GM18870 (cell line): ENCODE measurements around the gene AXDND1.

ENCODE experiments used
- ATAC-seq: cut with Tn5 transposase; IDR thresholded peaks from one replicate; pipeline ENCODE4 v1.9.1; 2021; ENCODE audit warnings: moderate library complexity; ENCODE audit not compliant: unreplicated experiment

Gene AXDND1

GRCh38 chr1:179558078-179558477, 192.3 kb downstream of the AXDND1 start:
- no peak for ATAC-seq

DNA sequence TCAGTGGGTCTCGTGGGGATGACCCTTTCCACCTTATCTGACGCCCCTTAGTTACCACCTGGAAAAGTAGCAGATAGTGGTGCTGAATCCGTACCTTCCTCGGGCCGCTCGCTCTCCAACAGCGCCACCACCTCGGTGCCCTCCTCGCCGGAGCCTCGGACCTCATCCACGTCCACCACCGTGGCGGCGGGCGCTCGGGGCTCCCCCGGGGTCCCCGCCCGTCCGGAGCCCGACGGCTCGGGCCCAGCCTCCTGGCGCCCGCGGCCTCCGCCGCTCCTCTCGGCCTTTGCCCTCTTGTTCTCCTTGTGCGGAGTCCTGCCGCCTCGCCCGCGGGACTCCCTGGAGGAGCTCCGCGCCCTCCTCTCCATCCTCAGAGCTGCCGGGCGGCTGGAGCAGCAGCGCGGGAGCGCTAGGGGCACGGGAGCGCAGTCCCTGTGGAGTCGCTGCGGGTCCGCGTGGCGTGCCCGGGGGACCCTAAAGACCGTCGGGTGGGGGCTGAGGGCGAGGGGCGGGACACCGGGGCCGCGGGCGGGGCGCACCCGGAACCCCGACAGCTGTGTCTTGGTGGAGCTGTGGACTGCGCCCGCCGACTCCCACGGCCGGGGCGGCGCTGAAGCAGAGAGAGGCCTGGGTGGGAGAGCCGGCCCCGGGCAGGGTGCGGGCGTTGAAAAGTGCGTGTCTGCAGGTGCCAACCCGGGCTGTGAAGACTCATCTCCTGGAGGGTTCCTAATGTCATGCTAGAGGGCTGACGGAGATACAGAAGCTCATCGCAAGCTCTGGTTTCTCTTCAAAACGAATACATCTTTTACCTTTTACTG, 209.9 kb downstream of the AXDND1 start, which contains the start of gene NPHS2:
TSS of gene NPHS2 (minus strand) at position 452 of the 818 bp plus-strand sequence. CDS start at position 368, 84 bp downstream.
- no peak for ATAC-seq

- no peak for ATAC-seq
Measured at GRCh38 chr1:179576509-179576908, 210.7 kb downstream of the AXDND1 start.

- no peak for ATAC-seq
Measured at GRCh38 chr1:179583771-179584320, 218.1 kb downstream of the AXDND1 start.

DNA sequence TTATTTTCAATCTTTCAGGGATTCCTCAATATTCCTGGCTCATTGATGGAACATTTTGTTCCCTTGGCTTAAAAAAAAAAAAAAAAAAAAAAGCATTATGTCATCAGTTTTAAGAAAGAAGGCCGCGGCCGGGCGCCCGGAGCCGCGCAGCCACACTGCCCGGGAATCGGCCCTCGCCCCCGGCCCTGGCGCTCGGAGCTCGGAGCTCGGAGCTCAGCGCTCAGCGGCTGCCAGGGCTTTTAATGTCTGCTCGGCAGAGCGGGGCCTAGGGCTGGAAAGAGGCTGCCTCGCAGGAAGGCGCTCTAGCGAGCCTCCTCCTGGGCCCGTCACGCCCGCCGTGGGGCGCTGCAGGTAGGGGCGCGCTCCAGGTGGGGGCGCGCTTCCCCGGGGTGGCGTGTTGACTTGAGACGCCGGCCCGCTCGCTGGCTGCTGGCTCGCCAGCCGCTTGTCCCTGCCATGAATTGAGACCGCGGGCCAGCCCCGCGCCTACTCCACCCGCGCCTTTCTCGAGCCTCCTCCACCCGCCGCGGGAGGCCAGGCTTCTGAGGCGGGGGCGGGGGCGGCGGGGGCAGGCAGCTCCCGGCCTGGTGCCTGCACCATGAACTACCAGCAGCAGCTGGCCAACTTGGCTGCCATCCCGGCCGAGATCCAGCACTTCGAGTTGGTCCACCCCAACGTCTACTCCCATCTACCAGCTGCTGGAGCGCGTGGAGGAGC, 220.5 kb downstream of the AXDND1 start:
- ATAC-seq, result no peak

GRCh38 chr1:179587336-179587735, 221.6 kb downstream of the AXDND1 start:
- ATAC-seq, result no peak

- no peak for ATAC-seq
Measured at GRCh38 chr1:179588425-179589024, 222.8 kb downstream of the AXDND1 start.

- no peak for ATAC-seq
Measured at GRCh38 chr1:179589509-179589908, 223.7 kb downstream of the AXDND1 start.

DNA sequence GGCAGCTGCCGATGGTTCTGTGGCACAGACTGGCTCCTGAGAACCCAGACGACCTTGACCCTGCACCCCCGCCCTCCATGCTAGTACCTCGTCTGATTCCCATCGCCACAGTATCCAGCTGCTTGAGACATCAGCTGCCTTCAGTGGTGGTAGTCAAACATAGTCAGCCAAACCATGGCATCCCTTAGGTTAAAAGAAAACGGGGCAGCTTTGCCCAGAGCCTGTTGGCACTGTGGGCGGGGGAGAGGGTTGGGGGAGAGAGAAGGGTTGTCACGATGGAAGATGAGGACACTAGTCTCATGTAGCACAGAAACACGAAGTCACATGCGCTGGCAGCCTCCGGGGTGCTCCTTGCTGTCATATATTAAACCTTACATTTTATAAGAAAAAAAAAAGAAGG, 224.9 kb downstream of the AXDND1 start:
- ATAC-seq, result no peak

DNA sequence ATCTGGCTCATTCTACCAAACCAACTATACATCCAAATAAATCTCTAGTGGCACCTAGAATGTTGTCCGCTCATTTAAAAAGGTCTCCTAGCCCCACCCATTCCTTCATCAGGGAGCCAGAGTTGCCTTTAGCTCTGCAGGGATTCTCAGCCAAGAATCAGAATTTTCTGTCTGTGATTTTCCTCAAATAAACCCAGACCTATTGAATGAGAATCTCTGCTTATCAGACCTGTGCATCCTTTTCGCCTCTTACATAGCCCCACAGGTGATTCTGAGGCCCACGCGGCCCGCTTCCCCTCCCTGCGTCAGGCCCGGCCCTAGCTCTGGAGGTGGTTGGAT, 225.5 kb downstream of the AXDND1 start:
- no peak for ATAC-seq

DNA sequence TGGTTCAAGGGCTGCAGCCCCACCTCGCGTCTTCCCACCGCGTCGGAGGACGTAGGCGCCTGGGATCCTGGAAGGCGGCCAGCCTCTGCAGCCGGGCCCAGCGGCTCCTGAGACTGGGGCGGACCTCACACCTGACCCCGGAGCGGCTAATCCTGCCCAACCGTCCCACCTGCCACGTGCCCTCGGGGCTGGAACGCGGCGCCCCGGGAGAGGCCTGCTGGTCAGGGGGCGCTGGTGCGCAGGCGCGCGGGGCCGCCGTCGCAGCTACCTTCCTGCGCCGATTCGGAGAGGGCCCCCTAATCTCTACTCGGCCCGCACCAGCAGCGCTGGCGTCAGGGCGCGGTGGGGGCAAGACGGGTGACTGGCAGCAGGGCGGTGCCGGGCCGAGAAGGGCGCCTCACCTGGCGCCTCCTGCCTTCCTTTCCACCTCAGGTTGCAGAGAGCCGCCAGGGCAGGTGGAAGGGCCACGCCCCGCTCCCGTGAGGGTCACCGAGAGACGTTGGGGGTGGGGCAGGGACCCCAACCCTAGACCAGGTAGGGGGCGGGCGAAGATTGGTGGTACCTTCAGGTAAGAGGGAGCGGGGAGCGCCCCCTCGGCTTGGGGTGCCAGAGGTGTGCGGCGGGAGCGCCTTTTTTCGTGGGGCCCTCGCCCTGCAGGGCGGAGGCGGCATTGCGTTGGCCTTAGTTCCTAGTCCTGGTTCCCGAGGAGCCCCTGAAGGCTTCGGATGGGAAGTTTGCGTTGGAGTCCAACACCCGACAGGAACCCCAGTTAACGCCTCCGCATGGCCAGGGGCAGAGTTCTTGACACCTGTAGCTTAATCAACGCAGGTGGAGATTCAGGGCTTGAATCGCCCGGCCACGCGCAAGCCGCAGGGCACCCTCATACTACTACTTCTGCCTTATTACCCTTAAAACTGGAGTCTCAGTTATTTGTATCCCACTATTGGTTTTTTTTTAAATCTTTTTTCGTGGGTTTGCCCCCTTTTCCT, 226.1 kb downstream of the AXDND1 start, which contains the start of gene TDRD5:
TSS of gene TDRD5 (plus strand) at position 241 of the 989 bp plus-strand sequence. CDS start 784 bp downstream, outside the sequence.
- ATAC-seq, result no peak

- no peak for ATAC-seq
Measured at GRCh38 chr1:179598631-179599030, 232.9 kb downstream of the AXDND1 start.

DNA sequence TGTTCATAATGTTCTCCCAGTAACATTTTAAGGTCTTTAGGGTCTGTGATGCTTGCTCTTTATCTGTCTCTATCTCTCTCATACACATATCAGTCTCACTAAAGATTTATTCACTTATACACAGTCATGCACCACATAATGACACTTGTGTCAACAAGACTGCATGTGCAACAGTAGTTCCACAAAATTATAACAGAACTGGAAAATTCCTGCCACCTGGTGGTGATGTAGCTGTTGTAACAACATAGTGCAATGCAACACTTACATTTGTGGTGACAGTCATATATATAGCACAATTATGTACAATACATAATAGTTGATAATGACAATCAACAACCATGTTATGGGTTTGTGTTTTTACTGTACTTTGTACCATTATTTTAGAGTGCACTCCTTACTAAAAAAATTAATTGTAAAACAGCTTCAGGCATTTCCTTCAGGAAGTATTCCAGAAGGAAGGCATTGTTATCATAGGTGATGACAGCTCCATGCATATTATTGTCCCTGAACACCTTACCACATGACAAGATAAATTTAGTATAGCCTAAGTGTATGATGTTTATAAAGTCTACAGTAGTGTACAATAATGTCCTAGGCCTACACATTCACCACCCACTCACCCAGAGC, 234.0 kb downstream of the AXDND1 start:
- ATAC-seq, result no peak

DNA sequence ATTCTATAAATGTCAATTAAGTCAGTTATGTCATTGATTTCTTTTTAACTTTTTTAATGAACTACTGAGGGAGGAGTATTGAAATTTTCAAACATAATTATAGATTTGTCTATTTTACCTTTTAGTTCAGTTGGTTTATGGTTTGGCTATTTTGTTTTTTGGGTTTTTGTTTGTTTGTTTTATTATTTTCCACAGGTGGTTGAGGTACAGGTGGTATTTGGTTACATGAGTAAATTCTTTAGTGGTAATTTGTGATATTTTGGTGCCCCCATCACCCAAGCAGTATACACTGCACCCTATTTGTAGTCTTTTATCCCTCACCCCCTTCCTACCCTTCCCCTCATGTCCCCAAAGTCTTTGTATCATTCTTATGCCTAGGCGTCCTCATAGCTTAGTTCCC, 235.3 kb downstream of the AXDND1 start:
- no peak for ATAC-seq
